NOMO-1 treated with dmso at 0.1 percent for 144 hours (cell line): ENCODE results near the gene RTKN2.
"Not testable (repeated sequence)": the region's sequence is repeated elsewhere in the genome, so short reads cannot be mapped to it uniquely, and the experiment has no call there.

Experiments used
- DNase-seq: peaks from one replicate; lab custom pipeline; 2025; ENCODE audit not compliant: unreplicated experiment; lab: John Stamatoyannopoulos, UW

RTKN2 gene

DNA sequence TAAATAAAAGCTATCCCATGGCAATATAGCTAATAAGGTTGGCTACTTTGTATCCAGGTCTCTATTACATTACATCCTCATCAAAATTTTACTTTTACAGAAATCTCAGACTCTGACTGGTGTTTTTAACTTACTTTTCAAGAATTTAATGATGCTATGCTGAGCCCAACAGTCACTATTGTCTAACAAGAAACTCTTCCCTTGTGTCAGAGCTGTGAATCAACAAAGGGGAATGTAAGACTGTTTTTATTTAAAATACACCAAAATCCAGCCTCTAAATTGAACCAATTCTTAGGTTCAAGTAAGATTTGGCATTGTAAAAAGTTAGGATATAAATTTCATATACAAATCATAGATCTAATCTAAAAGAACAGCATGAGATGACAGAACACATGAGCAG, 7.0 kb downstream of the RTKN2 start:
- DNase-seq, result no peak

DNA sequence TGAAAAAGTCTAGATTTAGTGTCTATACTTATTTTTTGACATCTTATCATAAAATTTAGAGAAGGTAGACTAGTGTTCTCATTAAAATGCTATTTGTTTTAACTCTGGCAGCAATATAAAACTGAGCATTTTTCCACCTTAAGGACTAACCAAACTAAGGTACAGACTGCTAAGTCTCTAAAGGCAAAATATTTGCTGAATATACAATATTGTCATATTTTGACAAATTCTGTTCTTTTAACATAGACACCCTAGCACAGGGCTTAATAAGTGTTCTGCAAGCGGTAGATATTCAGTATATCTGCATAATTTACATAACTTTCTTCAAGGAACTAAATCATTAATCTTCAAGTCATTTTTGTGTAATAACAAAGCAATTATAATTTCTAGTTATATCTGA, 8.6 kb downstream of the RTKN2 start:
- DNase-seq, result no peak

DNA sequence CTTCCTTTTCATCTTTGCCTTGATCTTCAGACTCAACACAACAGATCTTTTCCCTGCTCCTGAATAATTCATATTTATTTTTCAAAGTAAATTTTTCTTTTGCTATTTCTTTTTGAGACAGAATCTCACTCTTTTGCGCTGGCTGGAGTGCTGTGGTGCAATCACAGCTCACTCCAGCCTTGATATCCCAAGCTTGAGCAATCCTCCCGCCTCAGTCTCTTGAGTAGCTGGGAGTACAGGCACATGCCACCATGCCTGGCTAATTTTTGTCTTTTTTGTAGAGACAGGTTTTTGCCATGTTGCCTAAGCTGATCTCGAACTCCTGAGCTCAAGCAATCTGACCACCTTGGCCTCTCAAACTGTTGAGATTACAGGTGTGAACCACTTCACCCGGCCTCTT, 9.2 kb downstream of the RTKN2 start:
- no peak for DNase-seq

DNA sequence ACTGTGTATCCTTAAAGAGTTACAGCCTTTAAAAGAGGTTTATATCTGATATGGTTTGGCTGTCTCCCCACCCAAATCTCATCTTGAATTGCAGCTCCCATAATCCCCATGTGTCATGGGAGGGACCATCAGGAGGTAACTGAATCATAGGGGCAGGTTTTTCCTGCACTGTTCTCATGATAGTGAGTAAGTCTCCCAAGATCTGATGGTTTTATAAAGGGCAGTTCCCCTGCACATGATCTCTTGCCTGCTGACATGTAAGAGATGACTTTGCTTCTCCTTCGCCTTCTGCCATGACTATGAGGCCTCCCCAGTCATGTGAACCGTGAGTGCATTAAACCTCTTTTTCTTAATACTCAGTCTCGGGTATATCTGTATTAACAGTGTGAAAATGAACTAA, 9.7 kb downstream of the RTKN2 start:
- no peak for DNase-seq

DNA sequence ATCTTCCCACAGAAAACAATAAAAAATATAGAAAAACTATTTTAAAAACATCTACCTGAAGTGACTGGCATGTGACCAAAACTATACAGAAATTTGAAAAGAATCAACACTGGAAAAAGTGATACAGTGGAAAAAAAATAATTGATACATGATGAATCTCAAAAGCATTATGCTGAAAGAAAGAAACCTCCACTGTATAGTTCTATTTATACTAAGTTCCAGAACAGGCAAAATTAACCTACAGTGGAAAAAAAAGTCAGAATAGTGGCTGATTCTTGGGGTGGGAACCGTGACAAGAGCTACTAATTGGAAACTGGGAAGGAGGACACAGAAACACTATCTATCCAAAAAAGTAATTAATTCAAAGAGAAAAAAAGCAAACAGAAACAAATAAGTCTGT, 14.9 kb downstream of the RTKN2 start:
- DNase-seq, result no peak

DNA sequence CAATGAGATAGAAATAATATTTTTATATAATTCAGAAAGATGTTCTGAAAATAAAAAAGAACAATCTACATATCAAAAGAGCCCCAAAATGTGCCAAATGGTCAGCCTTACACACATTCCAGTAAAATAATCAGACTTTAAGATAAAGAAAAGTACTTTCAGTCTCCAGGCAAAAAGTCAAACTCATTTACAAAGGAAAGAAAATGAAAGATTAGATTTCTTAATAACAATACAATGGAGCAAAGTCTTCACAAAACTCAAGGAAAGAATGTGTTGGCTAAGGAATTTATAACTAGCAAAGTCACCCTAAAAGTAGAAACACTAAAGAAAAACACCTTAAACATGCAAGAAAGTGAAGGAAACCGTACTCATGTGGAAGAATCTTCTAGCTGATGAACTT, 16.6 kb downstream of the RTKN2 start:
- no peak for DNase-seq

DNA sequence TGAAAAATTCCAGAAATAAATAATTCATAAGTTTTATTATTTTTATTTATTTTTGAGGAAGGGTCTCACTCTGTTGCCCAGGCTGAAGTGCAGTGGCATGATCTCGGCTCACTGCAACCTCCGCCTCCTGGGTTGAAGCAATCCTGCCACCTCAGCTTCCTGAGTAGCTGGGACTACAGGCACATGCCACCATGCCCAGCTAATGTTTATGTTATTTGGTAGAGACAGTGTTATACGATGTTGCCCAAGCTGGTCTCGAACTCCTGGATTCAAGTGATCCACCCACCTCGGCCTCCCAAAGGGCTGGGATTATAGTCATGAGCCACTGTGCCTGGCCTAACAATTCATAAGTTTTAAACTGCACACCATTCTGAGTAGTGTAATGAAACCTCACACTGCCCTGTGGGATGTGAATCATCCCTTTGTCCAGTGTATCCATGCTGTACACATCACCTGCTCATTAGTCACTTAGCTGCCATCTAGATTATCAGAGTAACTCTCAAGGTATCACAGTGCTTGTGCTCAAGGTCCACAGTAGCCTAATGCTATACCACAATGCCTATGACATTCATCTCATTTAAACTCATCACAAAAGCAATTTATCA, 17.9 kb downstream of the RTKN2 start:
- DNase-seq, result no peak

DNA sequence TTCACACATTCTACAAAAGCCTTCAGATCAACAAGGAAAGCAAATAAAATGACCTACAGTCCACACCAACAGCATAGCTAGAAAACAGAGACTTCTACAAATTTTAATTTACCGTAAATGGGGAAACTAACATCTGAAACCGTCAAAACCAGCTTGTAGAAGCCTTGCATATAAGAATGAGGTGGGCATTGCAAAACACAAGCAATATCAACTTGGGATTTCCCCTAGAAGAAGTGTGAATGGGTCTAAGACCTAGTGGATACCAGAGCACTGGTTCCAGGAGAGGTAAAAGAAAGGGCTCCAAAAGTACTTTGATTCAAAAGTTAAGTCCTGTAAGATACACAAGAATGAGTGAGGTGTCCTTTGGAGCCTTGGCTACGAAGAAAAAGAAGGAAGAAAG, 18.7 kb downstream of the RTKN2 start:
- DNase-seq, result no peak

DNA sequence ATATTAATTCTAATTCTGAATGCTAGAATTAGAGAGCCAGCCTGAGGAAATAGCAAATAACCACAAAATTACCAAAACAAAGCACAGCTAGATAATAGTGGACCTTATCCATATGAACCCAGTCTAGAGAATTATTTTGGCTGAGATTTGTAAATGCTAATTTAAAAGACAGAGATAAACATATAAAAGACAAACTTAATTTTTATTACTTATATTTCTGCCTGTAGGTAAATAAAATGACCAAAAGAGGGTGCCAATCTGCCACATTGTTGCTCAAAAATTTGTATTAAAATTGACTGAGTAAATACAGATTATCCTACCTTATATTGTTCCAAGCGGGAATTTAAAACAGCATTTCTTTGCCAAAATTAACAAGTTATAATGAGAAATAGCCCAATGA, 20.2 kb downstream of the RTKN2 start:
- DNase-seq, result no peak

DNA sequence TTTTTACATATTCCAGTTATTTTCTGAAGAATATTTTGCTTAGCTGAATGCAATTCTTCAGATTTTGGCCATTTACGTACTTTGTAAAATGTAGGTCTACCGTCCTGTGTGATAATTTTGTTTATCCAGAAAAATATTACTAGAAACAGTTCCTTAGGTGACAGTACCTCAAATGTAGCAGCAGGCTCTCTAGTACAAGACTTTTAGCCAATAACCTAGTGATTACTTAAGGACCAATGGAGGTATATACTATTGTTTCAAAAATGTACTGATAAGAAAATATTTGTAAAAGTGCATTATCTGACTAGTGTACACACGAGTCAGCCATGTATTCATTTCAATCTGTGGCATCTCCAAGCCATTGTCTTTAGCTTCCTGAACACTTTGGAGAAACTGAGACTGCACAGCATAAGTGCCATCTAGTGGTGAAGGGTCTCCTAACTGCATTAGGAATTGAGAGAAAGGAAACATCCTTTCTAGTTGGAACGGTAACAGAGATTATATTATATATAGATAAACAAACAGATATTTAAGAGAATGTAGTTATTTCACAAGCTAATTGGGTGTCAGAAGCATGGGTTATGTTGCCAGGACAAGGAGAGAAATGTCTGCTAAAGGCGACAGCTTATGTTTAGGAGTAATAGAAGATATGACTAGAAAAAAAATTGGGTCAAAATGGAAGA, 23.7 kb downstream of the RTKN2 start:
- DNase-seq, result peak; percentile 9

DNA sequence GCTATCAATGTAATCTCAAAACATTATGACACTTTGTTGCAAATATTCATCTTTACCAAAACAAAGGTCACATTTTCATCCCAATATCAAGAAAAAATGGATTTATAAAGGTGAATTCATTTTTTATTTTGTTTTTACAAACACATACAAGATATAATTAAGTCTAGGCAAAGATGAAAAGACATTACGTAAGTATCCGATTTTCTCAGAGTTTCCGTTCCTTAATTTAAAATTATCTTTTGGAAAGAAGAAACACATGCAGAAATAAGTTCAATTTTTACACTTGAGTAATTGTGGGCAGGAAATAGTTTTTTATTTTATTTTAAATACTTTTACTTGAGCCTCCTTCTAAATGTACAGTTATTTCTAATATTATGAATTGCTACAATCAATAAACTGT, 24.6 kb downstream of the RTKN2 start:
- peak; percentile 28 for DNase-seq

DNA sequence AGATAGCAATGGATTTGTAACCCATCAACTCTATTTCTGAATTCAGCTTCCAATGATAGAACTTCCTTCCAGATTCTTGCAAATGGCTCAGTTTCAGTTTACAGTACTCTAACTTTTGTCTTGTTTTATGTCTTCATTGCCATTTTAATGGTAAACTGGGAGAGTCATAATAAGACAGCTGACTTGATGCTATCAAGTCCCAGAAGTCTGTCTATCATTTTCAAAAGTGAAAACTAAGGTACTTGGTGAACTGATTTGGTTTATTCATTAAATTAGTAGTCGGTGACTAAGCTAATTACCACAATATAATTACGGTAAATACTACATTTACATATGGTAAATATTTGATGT, 25.0 kb downstream of the RTKN2 start:
- no peak for DNase-seq

DNA sequence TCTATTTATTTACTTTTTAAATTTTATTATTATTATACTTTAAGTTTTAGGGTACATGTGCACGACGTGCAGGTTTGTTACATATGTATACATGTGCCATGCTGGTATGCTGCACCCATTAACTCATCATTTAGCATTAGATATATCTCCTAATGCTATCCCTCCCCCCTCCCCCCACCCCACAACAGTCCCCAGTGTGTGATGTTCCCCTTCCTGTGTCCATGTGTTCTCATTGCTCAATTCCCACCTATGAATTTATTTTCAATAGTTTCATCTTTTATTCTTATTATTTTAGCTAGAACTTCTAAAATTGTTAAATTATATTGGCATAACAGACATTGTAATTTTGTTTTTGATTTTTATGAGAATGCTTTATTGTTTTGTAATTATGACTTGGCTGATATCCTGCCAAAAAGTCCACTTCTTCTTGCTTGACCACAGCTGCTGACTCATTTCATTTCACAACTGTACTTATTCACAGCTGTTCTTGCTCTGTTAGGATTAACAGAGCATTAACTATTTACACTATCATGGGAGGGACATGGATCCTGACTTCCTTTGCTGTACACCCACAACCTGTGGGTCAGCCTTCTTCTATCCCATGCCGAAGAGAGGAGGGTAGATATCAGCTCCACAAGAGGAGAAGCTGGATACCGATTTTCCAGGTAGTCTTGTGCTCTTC, 25.5 kb downstream of the RTKN2 start:
- peak; percentile 36 for DNase-seq

DNA sequence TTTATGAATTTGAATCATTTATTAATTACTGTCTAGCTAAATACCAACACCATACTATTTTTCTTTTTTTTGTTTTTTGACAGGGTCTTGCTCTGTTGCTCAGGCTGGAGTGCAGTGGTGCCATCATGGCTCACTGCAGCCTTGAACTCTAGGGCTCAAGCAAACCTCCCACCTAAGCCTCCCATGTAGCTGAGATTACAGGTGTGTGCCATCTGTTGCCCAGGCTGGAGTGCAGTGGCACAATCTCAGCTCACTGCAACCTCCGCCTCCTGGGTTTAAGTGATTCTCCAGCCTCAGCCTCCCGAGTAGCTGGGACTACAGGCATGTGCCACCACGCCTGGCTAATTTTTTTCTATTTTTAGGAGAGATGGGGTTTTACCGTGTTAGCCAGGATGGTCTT, 27.1 kb downstream of the RTKN2 start:
- not testable (repeated sequence) for DNase-seq

DNA sequence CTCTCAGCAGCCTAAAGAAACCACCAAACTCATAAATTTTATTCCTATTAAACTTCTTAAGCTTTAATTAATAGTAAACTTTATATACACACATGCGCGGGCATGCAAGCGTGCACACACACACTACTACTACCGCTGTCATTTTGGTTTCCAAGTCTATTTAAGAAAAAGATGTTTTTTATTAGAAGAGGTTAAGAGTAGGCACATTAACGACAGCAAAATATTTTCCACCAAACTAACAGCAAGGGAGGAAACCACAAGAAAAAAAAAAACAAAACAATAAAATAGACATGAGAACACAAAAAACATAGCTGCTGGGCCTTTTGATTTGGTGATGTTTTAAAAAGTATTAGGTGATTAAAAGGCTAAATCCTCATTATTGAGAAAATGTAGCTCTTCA, 28.6 kb downstream of the RTKN2 start:
- no peak for DNase-seq

DNA sequence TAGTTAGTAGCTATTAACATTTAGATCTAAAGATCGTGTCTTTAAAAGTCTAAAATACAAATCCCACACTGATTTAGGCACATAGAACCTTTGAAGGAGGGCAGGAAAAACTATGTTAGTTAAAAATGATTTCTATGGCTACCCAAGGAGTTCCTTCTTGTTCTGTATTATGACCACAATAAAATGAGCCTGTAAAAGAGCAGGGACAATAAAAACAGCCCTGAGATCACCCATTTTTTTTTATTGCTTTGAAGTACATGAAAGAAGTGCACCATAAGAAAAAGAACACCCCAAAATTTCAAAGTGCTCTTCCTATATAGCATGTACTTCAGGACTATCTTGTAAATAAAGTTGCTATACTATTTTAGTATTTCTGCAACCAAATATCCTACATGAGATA, 29.8 kb downstream of the RTKN2 start:
- DNase-seq, result no peak

DNA sequence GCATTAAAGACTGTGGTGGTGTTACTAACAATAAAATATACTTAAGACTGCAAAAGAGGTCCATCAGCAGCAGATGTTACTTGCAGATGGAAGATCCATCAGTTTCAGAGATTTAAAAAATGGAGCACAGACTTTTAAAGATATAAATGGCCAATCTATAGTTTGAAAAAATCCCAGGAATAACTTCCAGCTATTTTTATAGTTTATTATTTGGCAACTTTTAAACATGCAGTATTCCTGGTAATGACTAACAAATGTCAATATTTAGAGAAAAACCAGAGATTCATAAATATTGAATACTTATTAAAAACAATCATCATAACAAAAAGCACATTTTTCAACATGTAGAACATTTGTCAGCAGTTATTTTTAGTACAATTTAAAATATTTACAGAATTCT, 30.7 kb downstream of the RTKN2 start:
- DNase-seq, result no peak

DNA sequence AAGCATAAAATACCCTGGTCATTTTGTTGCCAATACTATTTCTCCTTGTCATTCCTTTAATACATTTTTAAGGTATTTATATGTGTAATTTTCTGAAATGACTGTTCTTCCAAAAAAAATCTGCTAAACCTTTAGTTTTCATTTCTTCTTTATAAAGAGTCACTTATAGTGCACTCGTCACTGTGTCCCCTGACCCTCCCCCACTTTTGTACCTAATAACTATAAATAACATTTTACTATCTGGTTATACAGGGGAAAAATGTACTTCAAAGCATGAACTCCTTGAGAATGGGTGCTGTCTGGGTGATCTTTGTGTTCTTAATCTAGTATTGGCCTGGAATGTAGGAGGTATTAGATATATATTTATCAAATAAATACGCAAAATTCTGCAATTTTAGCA, 31.1 kb downstream of the RTKN2 start:
- no peak for DNase-seq

DNA sequence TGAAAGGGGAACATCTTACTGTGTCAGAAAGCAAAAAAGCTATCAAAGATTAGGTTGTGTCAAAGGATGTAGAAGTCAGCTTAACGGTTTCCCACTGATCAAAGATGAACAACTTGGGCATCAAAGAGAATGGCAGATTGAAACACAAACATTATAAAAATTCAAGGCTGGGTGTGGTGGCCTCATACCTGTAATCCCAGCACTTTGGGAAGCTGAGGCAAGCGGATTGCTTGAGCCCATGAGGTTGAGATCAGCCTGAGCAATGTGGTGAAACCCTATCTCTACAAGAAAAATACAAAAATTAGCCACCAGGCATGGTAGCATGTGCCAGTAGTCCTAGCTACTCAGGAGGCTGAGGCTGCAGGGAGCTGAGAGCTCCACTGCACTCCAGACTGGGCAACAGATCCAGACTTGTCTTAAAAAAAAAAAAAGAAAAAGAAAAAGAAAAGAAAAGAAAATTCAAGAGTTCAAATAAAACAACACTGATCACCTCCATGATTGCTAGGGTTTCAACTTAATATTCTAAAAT, 34.5 kb downstream of the RTKN2 start:
- DNase-seq, result no peak

DNA sequence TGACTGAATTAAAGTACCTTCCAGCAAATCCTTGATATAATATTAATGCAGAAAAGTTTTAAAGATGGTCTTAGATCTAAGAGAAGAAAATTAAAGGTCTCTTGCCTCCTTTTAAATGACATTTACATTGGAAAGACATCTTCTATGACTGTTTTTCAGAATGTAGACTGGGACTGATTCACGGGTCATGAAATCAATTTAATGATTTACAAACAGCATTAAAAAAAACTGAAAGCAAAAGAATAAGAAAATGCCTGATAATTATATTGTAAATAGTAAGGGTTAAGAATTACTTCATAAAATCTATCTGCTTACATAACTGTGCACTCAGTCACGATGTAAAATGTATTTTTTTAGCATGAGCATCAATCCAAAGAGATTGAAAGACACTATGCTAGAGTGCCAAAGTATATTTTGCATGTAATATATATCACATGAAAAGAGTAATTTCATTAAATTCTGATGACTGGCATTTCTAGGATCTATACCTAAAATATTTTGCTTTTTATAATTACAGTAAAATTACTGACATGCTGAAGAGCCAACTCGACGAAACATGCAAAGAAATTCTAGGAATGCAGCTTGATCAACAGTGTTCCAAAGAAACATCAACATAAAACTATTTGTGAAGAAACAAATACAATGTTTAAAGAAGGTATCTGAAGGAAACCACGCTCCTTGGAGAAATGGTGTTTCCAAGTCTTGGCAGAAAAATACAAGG, 35.1 kb downstream of the RTKN2 start:
- no peak for DNase-seq

DNA sequence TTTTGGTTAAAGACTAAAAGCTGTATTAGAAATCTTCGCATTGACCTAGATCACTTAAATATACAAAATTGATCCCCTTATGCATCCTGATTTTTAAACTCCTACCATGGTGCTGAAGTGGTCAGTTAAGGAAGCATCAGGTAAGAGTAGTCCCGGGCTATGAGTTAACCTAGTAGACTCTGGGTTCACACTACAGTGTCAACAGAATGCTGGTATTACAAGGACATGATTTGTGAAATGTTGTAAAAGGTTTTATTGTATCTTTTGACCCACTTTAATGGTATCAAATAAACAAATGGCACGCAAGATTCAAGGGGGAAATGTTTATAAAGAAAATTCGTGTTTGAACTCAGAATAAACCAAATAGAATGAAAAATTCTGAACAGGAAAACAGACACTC, 36.8 kb downstream of the RTKN2 start:
- no peak for DNase-seq

DNA sequence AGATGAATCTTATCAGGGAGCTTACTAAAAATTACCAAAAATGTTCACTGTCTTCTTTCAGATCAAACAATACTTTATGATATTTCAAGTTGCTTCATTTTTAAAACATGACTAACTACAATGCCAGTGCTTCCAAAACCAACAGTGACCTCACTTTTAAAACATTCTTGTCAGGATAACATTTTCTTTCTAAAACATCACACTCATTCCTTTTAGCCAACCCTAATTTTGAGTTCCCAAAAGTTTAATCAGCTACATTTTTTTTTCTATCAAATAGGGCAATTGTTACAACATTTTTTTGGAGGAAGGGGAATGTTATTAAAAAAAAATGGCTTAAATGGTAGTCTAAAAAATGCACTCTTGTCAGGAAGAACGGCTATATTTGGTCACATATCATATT, 37.3 kb downstream of the RTKN2 start:
- DNase-seq, result no peak
